H7 (cell line): ENCODE measurements around the gene ATF7. TPM values are rescaled to one million over a fixed set of nuclear protein-coding genes. Genes with fewer than 3 reads are reported as not detected.

Source experiments
- DNase-seq: peaks from one replicate; pipeline ENCODE4 v3.0.0; 2012
- H3K27me3 ChIP-seq: 2 replicates; pipeline ENCODE4 v1.6.0; 2011; ENCODE audit warnings: mild to moderate bottlenecking, low read length; ENCODE audit not compliant: control insufficient read depth, insufficient read depth
- H3K36me3 ChIP-seq: replicated peaks from 2 replicates; pipeline ENCODE4 v1.5.1; 2011; ENCODE audit warnings: low read length; ENCODE audit not compliant: control insufficient read depth, insufficient read depth
- H3K4me3 ChIP-seq: 2 replicates; pipeline ENCODE4 v1.5.1; 2011; ENCODE audit warnings: low read depth, mild to moderate bottlenecking, control low read depth, low read length, moderate library complexity; ENCODE audit not compliant: insufficient read depth
- total RNA-seq: library from RNA; depleted of rRNA; stranded (reverse); fragments of >200 nt; shearing (Covaris generic); gene quantifications from 2 replicates; pipeline ENCODE4 v1.2.3, GENCODE V29; 2014; rRNA removed

The ATF7 gene
- total RNA-seq, 1 experiment from 2014 or later, result 7.1 TPM

DNA sequence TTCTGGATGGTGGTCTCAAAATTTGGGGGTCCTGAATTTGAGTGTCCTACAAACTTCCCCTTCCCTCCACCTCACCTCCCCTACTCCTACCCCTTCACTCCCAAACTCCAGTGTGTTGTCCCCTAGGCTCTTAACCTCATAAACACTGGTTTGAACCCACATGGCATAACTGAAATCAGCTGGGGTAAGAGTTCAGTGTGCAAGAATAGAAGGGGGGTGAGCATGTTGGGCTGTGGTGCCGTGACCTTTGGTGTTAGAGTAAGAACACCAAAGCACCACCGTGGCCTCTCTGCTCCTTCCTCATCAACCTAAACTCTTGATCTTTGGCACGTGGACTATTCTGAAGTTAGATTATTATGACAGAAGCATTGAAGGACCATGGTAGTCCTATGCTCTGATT, 163.2 kb downstream of the ATF7 start:
- DNase-seq, result no peak
- Histone ChIP-seq H3K36me3 (peaks cover 85% of the 10 kb centered on the region), H3K27me3 (no peaks in the 10 kb centered on the region), H3K4me3 (no peak overlapping the region)

DNA sequence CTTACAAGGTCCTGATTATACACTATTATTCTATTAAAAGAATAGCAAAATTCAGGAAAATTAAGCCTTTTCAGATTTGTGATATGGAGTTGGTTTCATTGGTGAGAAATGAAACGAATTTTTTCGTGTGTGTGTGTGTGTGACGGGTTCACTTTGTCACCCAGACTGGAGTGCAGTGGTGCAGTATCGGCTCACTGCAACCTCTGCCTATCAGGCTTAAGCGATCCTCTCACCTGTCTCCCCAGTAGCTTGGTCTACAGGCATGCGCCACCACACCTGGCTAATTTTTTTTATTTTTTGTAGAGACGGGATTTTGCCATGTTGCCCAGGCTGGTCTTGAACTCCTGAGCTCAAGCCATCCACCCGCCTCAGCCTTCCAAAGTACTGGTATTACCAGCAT, 164.6 kb downstream of the ATF7 start:
- DNase-seq, result no peak
- Histone ChIP-seq H3K36me3 (peaks cover 83% of the 10 kb centered on the region), H3K27me3 (no peaks in the 10 kb centered on the region), H3K4me3 (no peak overlapping the region)

- DNase-seq, result no peak
- peaks cover 81% of the 10 kb centered on the region for H3K36me3 ChIP-seq
- no peak overlapping the region for H3K4me3 ChIP-seq
Observed at GRCh38 chr12:53461059-53461458, 165.1 kb downstream of the ATF7 start.

DNA sequence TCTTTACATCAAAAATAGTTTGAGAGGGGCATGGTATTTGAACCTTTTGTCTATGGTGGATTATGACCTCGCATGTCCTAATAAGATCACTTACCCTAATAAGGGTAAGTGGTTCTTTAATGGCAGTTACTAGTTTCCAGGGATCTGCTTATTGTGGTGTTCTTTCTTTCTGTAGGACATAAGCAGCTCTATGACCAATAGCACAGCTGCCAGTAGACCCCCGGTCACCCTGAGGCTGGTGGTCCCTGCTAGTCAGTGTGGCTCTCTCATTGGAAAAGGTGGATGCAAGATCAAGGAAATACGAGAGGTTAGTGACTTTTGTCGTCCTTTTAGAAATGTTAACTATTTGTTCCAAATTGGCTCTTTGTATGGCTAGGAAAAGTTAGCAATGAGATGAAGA, 167.1 kb downstream of the ATF7 start:
- no peak for DNase-seq
- Histone ChIP-seq H3K4me3 (no peak overlapping the region), H3K27me3 (no peaks in the 10 kb centered on the region), H3K36me3 (peaks cover 83% of the 10 kb centered on the region)

More at GRCh38 chr12:53461059-53461458, 165.1 kb downstream of the ATF7 start:
- H3K27me3 ChIP-seq, result no peaks in the 10 kb centered on the region

Other genes with a start within 250 kb of the ATF7 start
- 46.7 and 51.8 TPM in 2 replicates for gene SP1, start 246.2 kb downstream of the ATF7 start, total RNA-seq
- 0.52 and 1.6 TPM in 2 replicates for gene AMHR2, start 202.5 kb downstream of the ATF7 start, total RNA-seq
- 87.1 and 130 TPM in 2 replicates for gene PRR13, start 184.6 kb downstream of the ATF7 start, total RNA-seq
- 196 and 207 TPM in 2 replicates for gene PCBP2, start 174.3 kb downstream of the ATF7 start, total RNA-seq
- gene MAP3K12, start 126.9 kb downstream of the ATF7 start, total RNA-seq, result 8.0 and 8.7 TPM in 2 replicates
- gene TARBP2, start 125.1 kb downstream of the ATF7 start, total RNA-seq, result 76.4 and 80.5 TPM in 2 replicates
- not detected in 2 replicates for gene NPFF, start 118.9 kb downstream of the ATF7 start, total RNA-seq
- 382 and 460 TPM in 2 replicates for gene ATP5MC2, start 49.7 kb upstream of the ATF7 start, total RNA-seq
- 17.3 and 18.7 TPM in 2 replicates for gene CALCOCO1, start 101.1 kb upstream of the ATF7 start, total RNA-seq
- gene CISTR, start 125.6 kb upstream of the ATF7 start, total RNA-seq, result not detected in 2 replicates